Right atrium auricular region (tissue), 2 donors: ENCODE measurements around the gene GMPS. TPM values are rescaled to one million over a fixed set of nuclear protein-coding genes. Genes with fewer than 3 reads are reported as not detected.
A peak's percentile ranks its signal among the peaks of the same experiment; 100 is the strongest.
"Not testable (repeated sequence)": the region's sequence is repeated elsewhere in the genome, so short reads cannot be mapped to it uniquely, and the experiment has no call there.

ENCODE experiments used
- DNase-seq: peaks from one replicate; pipeline ENCODE4 v3.0.0-alpha.2; 2019; ENCODE audit warnings: low spot score
- H3K27ac ChIP-seq, 2 donors: fragments of 200-600 bp; sonication (generic); 1 replicate in 1 of 2; 2 replicates in 1 of 2; pipeline ENCODE4 v1.5.1; 2016 to 2019
- H3K27me3 ChIP-seq, 2 donors: fragments of 200-600 bp; sonication (generic); one replicate each; pipeline versions ENCODE4 v1.5.1 to v1.6.0; 2017 to 2019
- H3K36me3 ChIP-seq: fragments of 200-600 bp; sonication (generic); one replicate; pipeline ENCODE4 v1.5.1; 2016
- H3K4me1 ChIP-seq, 2 donors: fragments of 200-600 bp; sonication (generic); one replicate each; pipeline versions ENCODE4 v1.5.1 to v1.6.0; 2017 to 2019
- H3K4me3 ChIP-seq, 2 donors: fragments of 200-600 bp; sonication (generic); 1 replicate in 1 of 2; 2 replicates in 1 of 2; pipeline ENCODE4 v1.5.1; 2017 to 2019; ENCODE audit warnings: mild to moderate bottlenecking in 1 of 2, moderate library complexity in 1 of 2
- H3K9me3 ChIP-seq, 2 donors: fragments of 200-600 bp; sonication (generic); one replicate each; pipeline ENCODE4 v1.5.1; 2019
- CTCF ChIP-seq, 2 donors: fragments of 200-600 bp; sonication (generic); IDR thresholded peaks; one replicate each; pipeline ENCODE4 v1.5.1; 2019; ENCODE audit warnings: antibody characterized with exemption in 2 of 2
- total RNA-seq, 2 donors: library from RNA; depleted of rRNA; stranded (reverse); fragments of >200 nt; gene quantifications; one replicate each; pipeline ENCODE4 v1.1.0, GENCODE V29; 2016

GMPS gene
- total RNA-seq, 2 donors from 2014 or later, result 22.2 to 22.9 TPM

GRCh38 chr3:155861476-155862183, 8.8 kb upstream of the GMPS start:
- TF ChIP-seq CTCF (IDR thresholded peaks at IDR 0.05), result no peak
- Histone ChIP-seq H3K4me1 (no peaks in the 10 kb centered on the region), H3K9me3 (no peaks in the 10 kb centered on the region), H3K27me3 (no peaks in the 10 kb centered on the region), H3K27ac (no peak overlapping the region), H3K36me3 (no peaks in the 10 kb centered on the region), H3K4me3 (no peak overlapping the region)
- no peak for DNase-seq

- not testable (repeated sequence) for H3K36me3 ChIP-seq, H3K9me3 ChIP-seq, H3K4me1 ChIP-seq, H3K27ac ChIP-seq, H3K27me3 ChIP-seq, H3K4me3 ChIP-seq, DNase-seq
Measured at GRCh38 chr3:155862290-155862982, 8.0 kb upstream of the GMPS start.

- H3K27me3 ChIP-seq, result no peaks in the 10 kb centered on the region
- H3K36me3 ChIP-seq, result no peaks in the 10 kb centered on the region
- no peak for TF ChIP-seq CTCF (IDR thresholded peaks at IDR 0.05)
- H3K4me1 ChIP-seq, result no peaks in the 10 kb centered on the region
- DNase-seq, result no peak
- no peak overlapping the region for H3K27ac ChIP-seq
- H3K4me3 ChIP-seq, result no peak overlapping the region
- no peaks in the 10 kb centered on the region for H3K9me3 ChIP-seq
Measured at GRCh38 chr3:155863072-155863784, 7.2 kb upstream of the GMPS start.

GRCh38 chr3:155869691-155870090, 759 bp upstream of the GMPS start:
- H3K4me1 ChIP-seq, result peaks cover 0 to 22% of the 10 kb centered on the region in 2 donors
- no peaks in the 10 kb centered on the region for H3K36me3 ChIP-seq
- peak overlapping the region; percentile 87 to 92 for H3K27ac ChIP-seq
- no peaks in the 10 kb centered on the region for H3K27me3 ChIP-seq
- H3K4me3 ChIP-seq, result peak overlapping the region; percentile 35 to 98
- no peak for DNase-seq
- no peak for TF ChIP-seq CTCF (IDR thresholded peaks at IDR 0.05)
- no peaks in the 10 kb centered on the region for H3K9me3 ChIP-seq

- Histone ChIP-seq H3K4me3 (peak overlapping the region; percentile 97 to 98), H3K4me1 (peaks cover 0 to 32% of the 10 kb centered on the region in 2 donors), H3K27me3 (no peaks in the 10 kb centered on the region), H3K9me3 (no peaks in the 10 kb centered on the region), H3K27ac (peak overlapping the region; percentile 92 to 97), H3K36me3 (no peaks in the 10 kb centered on the region)
- TF ChIP-seq CTCF (IDR thresholded peaks at IDR 0.05), result no peak
- peak; percentile 67 for DNase-seq
Measured at GRCh38 chr3:155870945-155871745, 695 bp downstream of the GMPS start.
